Measurements from ENCODE around the gene NAXE.

DNA sequence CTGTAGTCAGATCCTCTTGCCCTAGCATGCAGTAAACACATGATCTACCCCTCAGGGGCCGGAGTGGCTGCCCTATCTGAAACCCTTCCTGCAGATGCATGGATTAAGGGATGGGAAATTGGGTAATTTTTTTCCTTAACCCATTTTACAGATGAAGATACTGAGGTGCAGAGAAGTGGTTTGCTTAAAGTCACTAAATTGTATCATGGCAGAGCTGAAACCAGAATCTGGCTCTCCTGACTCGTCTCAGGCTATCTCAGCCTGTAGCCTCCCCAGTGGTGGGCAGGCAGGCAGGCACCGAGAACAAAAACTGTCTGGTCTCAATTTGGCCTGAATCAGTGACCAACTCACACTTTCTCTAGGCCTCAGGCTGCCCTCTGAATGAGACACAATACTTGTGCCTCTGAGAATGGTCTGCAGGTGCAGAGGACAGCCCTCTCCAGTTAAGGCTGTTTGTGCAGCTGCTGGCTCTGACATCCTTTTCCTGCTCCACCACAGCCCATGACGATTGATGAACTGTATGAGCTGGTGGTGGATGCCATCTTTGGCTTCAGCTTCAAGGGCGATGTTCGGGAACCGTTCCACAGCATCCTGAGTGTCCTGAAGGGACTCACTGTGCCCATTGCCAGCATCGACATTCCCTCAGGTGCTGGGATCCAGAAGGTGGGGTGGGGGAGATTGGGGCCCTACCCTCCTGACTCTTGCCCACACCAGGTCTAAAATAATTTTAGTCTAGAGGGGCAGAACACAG, 1.5 kb downstream of the NAXE start:
- TF ChIP-seq EP300 (conservative IDR thresholded peaks at IDR 0.05; ENCODE audit: poor library complexity, severe bottlenecking) (no peak), CTCF (IDR thresholded peaks at IDR 0.05; ENCODE audit: poor library complexity, severe bottlenecking) (no peak), POLR2AphosphoS5 (IDR thresholded peaks at IDR 0.05) (no peak), MXI1 (conservative IDR thresholded peaks at IDR 0.05; ENCODE audit: poor library complexity, severe bottlenecking) (no peak), EZH2 (IDR thresholded peaks at IDR 0.05; ENCODE audit: borderline replicate concordance, insufficient read depth, low read length, poor library complexity, severe bottlenecking) (no peak), TAF1 (IDR thresholded peaks at IDR 0.05; ENCODE audit: low read depth) (no peak), RAD21 (conservative IDR thresholded peaks at IDR 0.05) (no peak), SMC3 (conservative IDR thresholded peaks at IDR 0.05; ENCODE audit: poor library complexity) (no peak)
- TF ChIP-seq, protein P1, sequence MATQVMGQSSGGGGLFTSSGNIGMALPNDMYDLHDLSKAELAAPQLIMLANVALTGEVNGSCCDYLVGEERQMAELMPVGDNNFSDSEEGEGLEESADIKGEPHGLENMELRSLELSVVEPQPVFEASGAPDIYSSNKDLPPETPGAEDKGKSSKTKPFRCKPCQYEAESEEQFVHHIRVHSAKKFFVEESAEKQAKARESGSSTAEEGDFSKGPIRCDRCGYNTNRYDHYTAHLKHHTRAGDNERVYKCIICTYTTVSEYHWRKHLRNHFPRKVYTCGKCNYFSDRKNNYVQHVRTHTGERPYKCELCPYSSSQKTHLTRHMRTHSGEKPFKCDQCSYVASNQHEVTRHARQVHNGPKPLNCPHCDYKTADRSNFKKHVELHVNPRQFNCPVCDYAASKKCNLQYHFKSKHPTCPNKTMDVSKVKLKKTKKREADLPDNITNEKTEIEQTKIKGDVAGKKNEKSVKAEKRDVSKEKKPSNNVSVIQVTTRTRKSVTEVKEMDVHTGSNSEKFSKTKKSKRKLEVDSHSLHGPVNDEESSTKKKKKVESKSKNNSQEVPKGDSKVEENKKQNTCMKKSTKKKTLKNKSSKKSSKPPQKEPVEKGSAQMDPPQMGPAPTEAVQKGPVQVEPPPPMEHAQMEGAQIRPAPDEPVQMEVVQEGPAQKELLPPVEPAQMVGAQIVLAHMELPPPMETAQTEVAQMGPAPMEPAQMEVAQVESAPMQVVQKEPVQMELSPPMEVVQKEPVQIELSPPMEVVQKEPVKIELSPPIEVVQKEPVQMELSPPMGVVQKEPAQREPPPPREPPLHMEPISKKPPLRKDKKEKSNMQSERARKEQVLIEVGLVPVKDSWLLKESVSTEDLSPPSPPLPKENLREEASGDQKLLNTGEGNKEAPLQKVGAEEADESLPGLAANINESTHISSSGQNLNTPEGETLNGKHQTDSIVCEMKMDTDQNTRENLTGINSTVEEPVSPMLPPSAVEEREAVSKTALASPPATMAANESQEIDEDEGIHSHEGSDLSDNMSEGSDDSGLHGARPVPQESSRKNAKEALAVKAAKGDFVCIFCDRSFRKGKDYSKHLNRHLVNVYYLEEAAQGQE (IDR thresholded peaks at IDR 0.05; ENCODE audit: borderline replicate concordance): no peak

Measured in neural cell (in vitro differentiated cells).